Tibial artery (tissue), 4 donors: ENCODE results near the gene NTSR1.

Source experiments
- DNase-seq, 2 donors: peaks; one replicate each; pipeline ENCODE4 v3.0.0-alpha.2; 2019
- H3K27ac ChIP-seq, 2 donors: fragments of 200-600 bp; sonication (generic) in 1 of 2; 1 replicate in 1 of 2; 2 replicates in 1 of 2; pipeline ENCODE4 v1.5.1; 2018 to 2019; ENCODE audit warnings: mild to moderate bottlenecking in 1 of 2
- H3K27me3 ChIP-seq, 2 donors: fragments of 200-600 bp; sonication (generic) in 1 of 2; one replicate each; pipeline versions ENCODE4 v1.5.1 to v1.6.0; 2016 to 2019
- H3K36me3 ChIP-seq, 3 donors: fragments of 200-600 bp; sonication (generic) in 2 of 3; one replicate each; pipeline ENCODE4 v1.5.1; 2016 to 2019; ENCODE audit warnings: mild to moderate bottlenecking in 2 of 3
- H3K4me1 ChIP-seq, 4 donors: fragments of 200-600 bp; sonication (generic) in 2 of 4; 1 replicate in 3 of 4; 2 replicates in 1 of 4; pipeline ENCODE4 v1.5.1; 2016 to 2019
- H3K4me3 ChIP-seq, 2 donors: fragments of 200-600 bp; sonication (generic) in 1 of 2; 1 replicate in 1 of 2; 2 replicates in 1 of 2; pipeline ENCODE4 v1.5.1; 2018 to 2019; ENCODE audit warnings: mild to moderate bottlenecking in 2 of 2
- H3K9me3 ChIP-seq, 3 donors: fragments of 200-600 bp; sonication (generic) in 1 of 3; one replicate each; pipeline ENCODE4 v1.5.1; 2016 to 2019
- intact Hi-C: fragments of 100-400 bp; cut with DNase I; formaldehyde crosslinking; loops from one replicate; pipeline ENCODE4 v1.15.0; 2023; ENCODE audit warnings: low total_unique reads
- TF ChIP-seq, protein P1 (sequence below), 2 experiments: fragments of 200-600 bp in 1 of 2; fragments of 450-650 bp in 1 of 2; IDR thresholded peaks; one replicate each; pipeline ENCODE4 v1.5.1; 2017 to 2019; ENCODE audit warnings: antibody characterized with exemption in 2 of 2, mild to moderate bottlenecking in 1 of 2, moderate library complexity in 1 of 2

The NTSR1 gene

DNA sequence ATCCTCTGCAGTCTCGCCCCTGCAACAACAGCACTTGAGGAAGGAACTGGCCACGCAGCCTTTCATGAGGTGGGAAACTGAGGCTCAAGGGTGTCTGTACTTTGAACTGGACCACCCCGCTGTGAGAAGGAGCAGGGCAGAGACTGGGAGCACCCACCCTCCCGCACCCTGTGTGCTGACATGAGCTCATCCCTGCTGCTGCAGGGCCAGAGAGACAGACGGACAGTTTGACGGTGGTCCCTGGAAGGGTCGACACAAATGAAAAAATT, 70.7 kb downstream of the NTSR1 start:
- TF ChIP-seq, protein P1, sequence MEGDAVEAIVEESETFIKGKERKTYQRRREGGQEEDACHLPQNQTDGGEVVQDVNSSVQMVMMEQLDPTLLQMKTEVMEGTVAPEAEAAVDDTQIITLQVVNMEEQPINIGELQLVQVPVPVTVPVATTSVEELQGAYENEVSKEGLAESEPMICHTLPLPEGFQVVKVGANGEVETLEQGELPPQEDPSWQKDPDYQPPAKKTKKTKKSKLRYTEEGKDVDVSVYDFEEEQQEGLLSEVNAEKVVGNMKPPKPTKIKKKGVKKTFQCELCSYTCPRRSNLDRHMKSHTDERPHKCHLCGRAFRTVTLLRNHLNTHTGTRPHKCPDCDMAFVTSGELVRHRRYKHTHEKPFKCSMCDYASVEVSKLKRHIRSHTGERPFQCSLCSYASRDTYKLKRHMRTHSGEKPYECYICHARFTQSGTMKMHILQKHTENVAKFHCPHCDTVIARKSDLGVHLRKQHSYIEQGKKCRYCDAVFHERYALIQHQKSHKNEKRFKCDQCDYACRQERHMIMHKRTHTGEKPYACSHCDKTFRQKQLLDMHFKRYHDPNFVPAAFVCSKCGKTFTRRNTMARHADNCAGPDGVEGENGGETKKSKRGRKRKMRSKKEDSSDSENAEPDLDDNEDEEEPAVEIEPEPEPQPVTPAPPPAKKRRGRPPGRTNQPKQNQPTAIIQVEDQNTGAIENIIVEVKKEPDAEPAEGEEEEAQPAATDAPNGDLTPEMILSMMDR (IDR thresholded peaks at IDR 0.05): no peak
- Histone ChIP-seq H3K36me3 (no peaks in the 10 kb centered on the region), H3K27ac (no peak overlapping the region), H3K9me3 (no peaks in the 10 kb centered on the region), H3K27me3 (peaks cover 0 to 69% of the 10 kb centered on the region in 2 donors), H3K4me3 (no peak overlapping the region), H3K4me1 (no peaks in the 10 kb centered on the region)
- intact Hi-C loops: no loop called here
- no peak for DNase-seq

DNA sequence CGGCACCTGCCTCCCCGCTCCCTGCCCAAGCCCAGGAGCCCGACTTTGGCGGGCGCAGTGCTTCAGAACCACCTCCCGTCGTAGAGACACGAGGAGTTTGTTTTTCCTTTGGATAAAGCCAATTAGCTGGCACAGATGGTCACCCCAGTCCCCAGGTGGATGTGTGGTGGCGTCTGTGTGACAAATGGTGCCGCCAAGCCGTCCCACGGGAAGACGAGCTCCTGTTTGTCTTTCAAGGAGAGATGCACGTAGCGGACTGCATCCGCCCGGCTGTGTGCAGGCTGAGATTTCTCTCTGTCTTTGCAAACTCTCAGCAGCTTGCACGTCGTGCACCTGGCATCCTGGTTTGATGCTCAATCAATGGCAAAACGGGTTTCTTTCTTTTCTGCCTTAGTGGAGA, 71.6 kb downstream of the NTSR1 start:
- no peak for DNase-seq
- TF ChIP-seq, protein P1 (IDR thresholded peaks at IDR 0.05): no peak
- no peaks in the 10 kb centered on the region for H3K36me3 ChIP-seq
- H3K9me3 ChIP-seq: no peaks in the 10 kb centered on the region
- H3K27me3 ChIP-seq: peaks cover 0 to 68% of the 10 kb centered on the region in 2 donors
- no peak overlapping the region for H3K4me3 ChIP-seq
- no peaks in the 10 kb centered on the region for H3K4me1 ChIP-seq
- H3K27ac ChIP-seq: no peak overlapping the region
- intact Hi-C loops: loop anchor here (5.0 kb wide), 1 partner anchor 108 kb away; no protein-coding TSS in a partner anchor

DNA sequence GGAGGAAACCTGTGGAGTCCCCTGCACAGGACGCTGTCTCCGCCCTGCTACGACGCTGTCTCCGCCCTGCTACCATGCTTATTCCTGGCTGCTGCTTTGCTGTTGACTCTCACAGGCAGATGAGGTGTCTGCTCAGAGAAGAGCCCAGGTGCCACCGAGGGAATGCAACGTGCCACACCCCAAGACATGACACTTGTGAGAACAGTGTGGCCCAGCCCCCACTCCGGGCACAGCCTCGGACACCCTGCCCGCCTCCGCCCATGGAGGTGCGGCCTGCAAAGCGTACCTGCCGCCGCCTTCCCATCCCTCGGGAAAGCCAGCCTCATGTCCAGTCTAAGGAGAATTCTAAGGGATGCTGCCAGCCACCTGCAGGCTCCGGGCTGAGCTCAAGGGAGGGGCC, 72.1 kb downstream of the NTSR1 start:
- intact Hi-C loops: loop anchor here (5.0 kb wide), 1 partner anchor 108 kb away; no protein-coding TSS in a partner anchor
- peaks cover 0 to 68% of the 10 kb centered on the region in 2 donors for H3K27me3 ChIP-seq
- TF ChIP-seq, protein P1 (IDR thresholded peaks at IDR 0.05): no peak
- H3K27ac ChIP-seq: no peak overlapping the region
- no peaks in the 10 kb centered on the region for H3K36me3 ChIP-seq
- no peaks in the 10 kb centered on the region for H3K4me1 ChIP-seq
- no peak overlapping the region for H3K4me3 ChIP-seq
- H3K9me3 ChIP-seq: no peaks in the 10 kb centered on the region
- DNase-seq: no peak

DNA sequence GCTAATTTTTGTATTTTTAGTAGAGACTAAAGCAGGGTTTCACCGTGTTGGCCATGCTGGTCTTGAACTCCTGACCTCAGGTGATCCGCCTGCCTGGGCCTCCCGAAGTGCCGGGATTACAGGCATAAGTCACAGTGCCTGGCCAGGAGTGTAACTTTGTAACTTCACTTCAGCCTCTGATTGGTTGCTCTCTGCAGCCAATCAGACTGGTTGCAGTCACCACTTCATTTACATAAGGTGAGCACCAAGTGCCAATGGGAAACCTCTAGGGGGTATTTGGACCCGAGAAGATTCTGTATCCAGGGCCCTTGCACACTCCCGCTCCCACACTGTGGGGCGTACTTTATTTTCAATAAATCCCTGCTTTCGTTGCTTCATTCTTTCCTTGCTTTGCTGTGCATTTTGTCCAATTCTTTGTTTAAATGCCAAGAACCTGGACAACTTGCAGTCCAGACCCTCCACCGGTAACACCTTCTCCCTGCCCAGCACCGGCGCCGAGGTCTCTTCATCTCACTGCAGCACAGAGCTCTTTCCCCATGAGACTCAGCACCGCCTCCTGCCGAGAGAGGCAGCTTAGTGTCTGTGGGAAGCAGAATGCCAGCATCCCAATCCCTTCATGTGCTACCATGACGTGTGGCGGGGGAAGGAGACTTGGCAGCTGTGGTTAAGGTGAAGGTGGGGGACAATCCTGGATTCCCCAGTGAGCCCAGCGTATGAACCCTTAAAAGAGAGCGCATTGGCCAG, 73.7 kb downstream of the NTSR1 start:
- H3K4me3 ChIP-seq: no peak overlapping the region
- H3K4me1 ChIP-seq: no peaks in the 10 kb centered on the region
- TF ChIP-seq, protein P1 (IDR thresholded peaks at IDR 0.05): no peak
- no peak for DNase-seq
- H3K27ac ChIP-seq: no peak overlapping the region
- intact Hi-C loops: loop anchor here (5.0 kb wide), 1 partner anchor 110 kb away; no protein-coding TSS in a partner anchor
- H3K27me3 ChIP-seq: peaks cover 0 to 72% of the 10 kb centered on the region in 2 donors
- no peaks in the 10 kb centered on the region for H3K9me3 ChIP-seq
- no peaks in the 10 kb centered on the region for H3K36me3 ChIP-seq

DNA sequence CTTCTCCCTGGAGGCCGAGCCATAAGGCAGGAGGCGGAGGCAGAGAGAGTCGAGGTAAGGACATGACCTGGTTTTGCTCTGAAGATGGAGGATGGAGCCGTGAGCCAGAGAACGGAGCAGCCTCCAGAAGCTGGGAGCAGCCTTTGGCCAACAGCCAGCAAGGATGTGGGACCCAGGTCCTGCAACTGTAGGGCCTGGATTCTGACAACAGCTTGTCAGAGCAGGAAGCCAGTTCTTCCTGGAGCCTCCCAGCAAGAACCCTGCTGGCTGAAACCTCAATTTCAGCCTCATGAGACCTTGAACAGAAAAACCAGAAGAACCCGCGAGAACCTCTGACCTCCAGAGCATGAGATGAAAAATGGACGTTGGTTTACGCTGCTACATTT, 74.2 kb downstream of the NTSR1 start:
- Histone ChIP-seq H3K4me1 (no peaks in the 10 kb centered on the region), H3K27me3 (peaks cover 0 to 71% of the 10 kb centered on the region in 2 donors), H3K36me3 (no peaks in the 10 kb centered on the region), H3K9me3 (no peaks in the 10 kb centered on the region), H3K4me3 (no peak overlapping the region), H3K27ac (no peak overlapping the region)
- intact Hi-C loops: loop anchor here (5.0 kb wide), 1 partner anchor 111 kb away; no protein-coding TSS in a partner anchor
- TF ChIP-seq, protein P1 (IDR thresholded peaks at IDR 0.05): no peak
- DNase-seq: no peak
